ENCODE measurements around the gene GRIK2.

The GRIK2 gene

GRCh38 chr6:101926149-101926925 lies 532.8 kb downstream of the GRIK2 start:
- TF ChIP-seq ZNF274 (IDR thresholded peaks at IDR 0.05; ENCODE audit: low read depth, low read length) = no peak
- no peak overlapping the region for H3K4me3 ChIP-seq (ENCODE audit: low read length)

- H3K4me3 ChIP-seq (ENCODE audit: low read length) = no peak overlapping the region
- no peak for TF ChIP-seq ZNF274 (IDR thresholded peaks at IDR 0.05; ENCODE audit: low read depth, low read length)
Measured at GRCh38 chr6:101931766-101932165, 538.3 kb downstream of the GRIK2 start.

- H3K4me3 ChIP-seq (ENCODE audit: low read length) = no peak overlapping the region
- TF ChIP-seq ZNF274 (IDR thresholded peaks at IDR 0.05; ENCODE audit: low read depth, low read length) = no peak
Measured at GRCh38 chr6:101932704-101933103, 539.2 kb downstream of the GRIK2 start.

GRCh38 chr6:101935732-101936131 lies 542.2 kb downstream of the GRIK2 start:
- H3K4me3 ChIP-seq (ENCODE audit: low read length) = no peak overlapping the region
- TF ChIP-seq ZNF274 (IDR thresholded peaks at IDR 0.05; ENCODE audit: low read depth, low read length) = no peak

- TF ChIP-seq ZNF274 (IDR thresholded peaks at IDR 0.05; ENCODE audit: low read depth, low read length) = no peak
- no peak overlapping the region for H3K4me3 ChIP-seq (ENCODE audit: low read length)
Measured at GRCh38 chr6:101936516-101936915, 543.0 kb downstream of the GRIK2 start.

- no peak overlapping the region for H3K4me3 ChIP-seq (ENCODE audit: low read length)
- TF ChIP-seq ZNF274 (IDR thresholded peaks at IDR 0.05; ENCODE audit: low read depth, low read length) = no peak
Measured at GRCh38 chr6:101937108-101937507, 543.6 kb downstream of the GRIK2 start.

GRCh38 chr6:101940391-101940790 lies 546.9 kb downstream of the GRIK2 start:
- no peak overlapping the region for H3K4me3 ChIP-seq (ENCODE audit: low read length)
- no peak for TF ChIP-seq ZNF274 (IDR thresholded peaks at IDR 0.05; ENCODE audit: low read depth, low read length)

- TF ChIP-seq ZNF274 (IDR thresholded peaks at IDR 0.05; ENCODE audit: low read depth, low read length) = no peak
- no peak overlapping the region for H3K4me3 ChIP-seq (ENCODE audit: low read length)
Measured at GRCh38 chr6:101956961-101957360, 563.5 kb downstream of the GRIK2 start.

- no peak overlapping the region for H3K4me3 ChIP-seq (ENCODE audit: low read length)
Measured at GRCh38 chr6:101961357-101961756, 567.8 kb downstream of the GRIK2 start.

GRCh38 chr6:101980924-101981323 lies 587.4 kb downstream of the GRIK2 start:
- TF ChIP-seq ZNF274 (IDR thresholded peaks at IDR 0.05; ENCODE audit: low read depth, low read length) = no peak
- no peak overlapping the region for H3K4me3 ChIP-seq (ENCODE audit: low read length)

More at GRCh38 chr6:101961357-101961756, 567.8 kb downstream of the GRIK2 start:
- no peak for TF ChIP-seq ZNF274 (IDR thresholded peaks at IDR 0.05; ENCODE audit: low read depth, low read length)

- TF ChIP-seq ZNF274 (IDR thresholded peaks at IDR 0.05; ENCODE audit: low read depth, low read length) = no peak
- no peak overlapping the region for H3K4me3 ChIP-seq (ENCODE audit: low read length)
Measured at GRCh38 chr6:101986476-101986875, 593.0 kb downstream of the GRIK2 start.

GRCh38 chr6:101992286-101992685 lies 598.8 kb downstream of the GRIK2 start:
- TF ChIP-seq ZNF274 (IDR thresholded peaks at IDR 0.05; ENCODE audit: low read depth, low read length) = no peak
- no peak overlapping the region for H3K4me3 ChIP-seq (ENCODE audit: low read length)

GRCh38 chr6:101994521-101994920 lies 601.0 kb downstream of the GRIK2 start:
- no peak overlapping the region for H3K4me3 ChIP-seq (ENCODE audit: low read length)
- no peak for TF ChIP-seq ZNF274 (IDR thresholded peaks at IDR 0.05; ENCODE audit: low read depth, low read length)

GRCh38 chr6:102015431-102015830 lies 621.9 kb downstream of the GRIK2 start:
- H3K4me3 ChIP-seq (ENCODE audit: low read length) = no peak overlapping the region
- TF ChIP-seq ZNF274 (IDR thresholded peaks at IDR 0.05; ENCODE audit: low read depth, low read length) = no peak

GRCh38 chr6:102022281-102022680 lies 628.8 kb downstream of the GRIK2 start:
- TF ChIP-seq ZNF274 (IDR thresholded peaks at IDR 0.05; ENCODE audit: low read depth, low read length) = no peak
- H3K4me3 ChIP-seq (ENCODE audit: low read length) = no peak overlapping the region

GRCh38 chr6:102022803-102023202 lies 629.3 kb downstream of the GRIK2 start:
- H3K4me3 ChIP-seq (ENCODE audit: low read length) = no peak overlapping the region
- no peak for TF ChIP-seq ZNF274 (IDR thresholded peaks at IDR 0.05; ENCODE audit: low read depth, low read length)
